Kidney (tissue), 14 donors: ENCODE measurements around the gene SCGB3A2. TPM values are rescaled to one million over a fixed set of nuclear protein-coding genes. Genes with fewer than 3 reads are reported as not detected.

Experiments used
- DNase-seq, 5 donors: peaks; one replicate each; pipeline ENCODE4 v3.0.0-alpha.2; 2013 to 2020
- FAIRE-seq: peaks from 2 replicates; lab custom pipeline; 2012; peaks lifted over from hg19 to GRCh38; lab: Jason Lieb, UNC
- H3K27ac ChIP-seq, 2 donors: one replicate each; pipeline ENCODE4 v1.7.0; 2013; ENCODE audit warnings: low read depth in 2 of 2, low read length in 2 of 2, inconsistent platforms in 1 of 2
- H3K27me3 ChIP-seq: one replicate; pipeline ENCODE4 v1.7.1; 2013; ENCODE audit warnings: low read length, inconsistent platforms; ENCODE audit not compliant: control insufficient read depth, insufficient read depth
- H3K36me3 ChIP-seq, 3 donors: one replicate each; pipeline versions ENCODE4 v1.7.0 to v1.7.1; 2013; ENCODE audit warnings: low read length in 3 of 3, control low read depth in 1 of 3, inconsistent platforms in 1 of 3; ENCODE audit not compliant: insufficient read depth in 3 of 3, control insufficient read depth in 2 of 3
- H3K4me1 ChIP-seq, 3 donors: one replicate each; pipeline versions ENCODE4 v1.7.0 to v1.7.1; 2013; ENCODE audit warnings: low read length in 3 of 3, inconsistent platforms in 1 of 3, low read depth in 1 of 3; ENCODE audit not compliant: control insufficient read depth in 2 of 3, insufficient read depth in 2 of 3
- H3K4me3 ChIP-seq, 3 donors: one replicate each; pipeline versions ENCODE4 v1.7.0 to v1.8.1; 2013; ENCODE audit warnings: low read length in 3 of 3, control low read depth in 1 of 3, inconsistent platforms in 1 of 3
- H3K9ac ChIP-seq, 3 donors: one replicate each; pipeline versions ENCODE4 v1.7.0 to v1.7.1; 2013; ENCODE audit warnings: low read length in 3 of 3, control low read depth in 1 of 3, inconsistent platforms in 1 of 3
- H3K9me3 ChIP-seq, 3 donors: one replicate each; pipeline versions ENCODE4 v1.7.0 to v1.7.1; 2013; ENCODE audit warnings: low read length in 3 of 3, control low read depth in 1 of 3, inconsistent platforms in 1 of 3; ENCODE audit not compliant: control insufficient read depth in 2 of 3, insufficient read depth in 1 of 3
- intact Hi-C: fragments of 100-400 bp; cut with DNase I; formaldehyde crosslinking; loops from one replicate; pipeline ENCODE4 v1.11.1; 2022
- polyA plus RNA-seq: library from polyadenylated mRNA; stranded (reverse); fragments of 350-450 nt; fragmentation: Illumina TruSeq; extraction: RNeasy Lipid Tissue Mini Kit (QIAGEN cat#74804); gene quantifications from one replicate; pipeline ENCODE4 v1.2.3, GENCODE V29; 2014; ENCODE audit warnings: low read depth, low replicate concordance; ENCODE audit not compliant: insufficient read depth
- total RNA-seq: library from RNA; stranded (reverse); fragmentation: NEBNext Ultra II Directional; extraction: Animal tissue kit (Norgen Biotek cat#: 25700); gene quantifications from one replicate; pipeline ENCODE4 v1.2.1, GENCODE V29; 2021
- TF ChIP-seq, protein P1 (sequence below): IDR thresholded peaks from 3 replicates; pipeline ENCODE4 v1.5.1; 2012; ENCODE audit warnings: mild to moderate bottlenecking, moderate library complexity, borderline replicate concordance; ENCODE audit not compliant: insufficient read depth; ENCODE audit errors: extremely low read depth
- donor health status: control.
- donor health status: control.
- donor health status: control.
- donor health status: control.
- donor health status: control.
- donor health status: DM: yes; HTN: yes; CAD: no.
- donor health status: Normal renal cell carcinoma (clear cell type).

SCGB3A2 gene
- total and polyA plus RNA-seq, 2 donors from 2014 or later = not detected

DNA sequence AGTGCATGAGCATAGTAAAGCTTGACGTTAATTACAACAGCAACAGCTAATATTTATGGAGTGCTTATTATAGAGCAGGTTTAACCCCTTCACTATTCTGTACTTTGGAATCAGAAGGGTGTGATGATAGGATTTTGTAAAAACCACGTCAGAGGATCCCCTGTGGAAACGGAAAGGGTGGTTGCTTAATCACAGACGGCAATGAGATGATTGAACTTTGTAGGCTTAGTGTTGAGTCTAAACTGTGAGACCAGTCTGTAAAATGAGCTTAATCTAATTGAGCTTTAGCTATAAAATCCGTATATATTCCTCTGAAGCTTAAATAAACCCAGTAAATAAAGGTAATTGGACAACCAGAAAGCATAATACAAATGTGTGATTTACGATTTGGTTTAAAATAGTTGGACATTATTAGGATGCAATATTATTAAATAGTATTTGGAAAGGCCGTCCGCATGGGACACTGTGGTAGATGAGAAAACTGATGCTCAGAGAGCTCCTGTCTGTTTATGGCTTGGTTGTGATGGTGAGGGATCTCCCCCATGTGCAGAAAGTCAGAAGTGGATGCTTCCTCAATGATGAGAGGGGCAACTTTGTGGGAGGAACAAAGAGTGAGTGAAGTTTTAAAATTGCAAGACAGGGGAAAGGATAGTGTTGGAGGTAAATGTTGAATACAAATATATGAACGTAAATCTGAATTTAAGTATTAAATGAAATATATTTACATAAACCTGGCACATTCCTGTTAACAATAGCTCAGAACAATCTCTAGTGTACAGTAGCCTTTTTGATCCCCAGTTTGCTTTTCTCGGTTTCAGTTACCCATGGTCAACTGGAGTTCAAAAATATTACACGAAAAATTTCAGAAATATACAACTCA, 23.4 kb upstream of the SCGB3A2 start:
- TF ChIP-seq, protein P1, sequence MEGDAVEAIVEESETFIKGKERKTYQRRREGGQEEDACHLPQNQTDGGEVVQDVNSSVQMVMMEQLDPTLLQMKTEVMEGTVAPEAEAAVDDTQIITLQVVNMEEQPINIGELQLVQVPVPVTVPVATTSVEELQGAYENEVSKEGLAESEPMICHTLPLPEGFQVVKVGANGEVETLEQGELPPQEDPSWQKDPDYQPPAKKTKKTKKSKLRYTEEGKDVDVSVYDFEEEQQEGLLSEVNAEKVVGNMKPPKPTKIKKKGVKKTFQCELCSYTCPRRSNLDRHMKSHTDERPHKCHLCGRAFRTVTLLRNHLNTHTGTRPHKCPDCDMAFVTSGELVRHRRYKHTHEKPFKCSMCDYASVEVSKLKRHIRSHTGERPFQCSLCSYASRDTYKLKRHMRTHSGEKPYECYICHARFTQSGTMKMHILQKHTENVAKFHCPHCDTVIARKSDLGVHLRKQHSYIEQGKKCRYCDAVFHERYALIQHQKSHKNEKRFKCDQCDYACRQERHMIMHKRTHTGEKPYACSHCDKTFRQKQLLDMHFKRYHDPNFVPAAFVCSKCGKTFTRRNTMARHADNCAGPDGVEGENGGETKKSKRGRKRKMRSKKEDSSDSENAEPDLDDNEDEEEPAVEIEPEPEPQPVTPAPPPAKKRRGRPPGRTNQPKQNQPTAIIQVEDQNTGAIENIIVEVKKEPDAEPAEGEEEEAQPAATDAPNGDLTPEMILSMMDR = no peak

DNA sequence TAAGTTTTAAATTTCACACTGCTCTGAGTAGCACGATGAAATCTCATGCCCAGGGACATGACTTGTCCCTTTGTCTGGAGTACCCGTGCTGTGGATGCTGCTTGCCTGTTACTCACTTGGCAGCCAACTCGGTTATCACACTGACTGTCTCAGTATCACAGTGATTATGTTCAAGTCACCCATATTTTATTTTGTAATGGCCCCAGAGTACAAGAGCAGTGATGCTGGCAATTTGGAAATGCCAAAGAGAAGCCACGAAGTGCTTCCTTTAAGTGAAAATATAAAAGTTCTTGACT, 22.8 kb upstream of the SCGB3A2 start:
- H3K4me1 ChIP-seq = no peaks in the 10 kb centered on the region
- no peak for DNase-seq
- no peak overlapping the region for H3K27ac ChIP-seq
- intact Hi-C loops = no loop called here
- H3K9me3 ChIP-seq = no peaks in the 10 kb centered on the region
- no peaks in the 10 kb centered on the region for H3K27me3 ChIP-seq
- no peaks in the 10 kb centered on the region for H3K36me3 ChIP-seq
- no peak for FAIRE-seq
- H3K9ac ChIP-seq = no peak overlapping the region
- TF ChIP-seq, protein P1 = no peak
- no peak overlapping the region for H3K4me3 ChIP-seq

More for the DNA sequence above, 23.4 kb upstream of the SCGB3A2 start:
- DNase-seq (no peak), FAIRE-seq (no peak)
- H3K9ac ChIP-seq = no peak overlapping the region
- no peak overlapping the region for H3K4me3 ChIP-seq
- no peak overlapping the region for H3K27ac ChIP-seq
- no peaks in the 10 kb centered on the region for H3K4me1 ChIP-seq
- H3K9me3 ChIP-seq = no peaks in the 10 kb centered on the region
- no peaks in the 10 kb centered on the region for H3K36me3 ChIP-seq
- intact Hi-C loops = no loop called here
- H3K27me3 ChIP-seq = no peaks in the 10 kb centered on the region

DNA sequence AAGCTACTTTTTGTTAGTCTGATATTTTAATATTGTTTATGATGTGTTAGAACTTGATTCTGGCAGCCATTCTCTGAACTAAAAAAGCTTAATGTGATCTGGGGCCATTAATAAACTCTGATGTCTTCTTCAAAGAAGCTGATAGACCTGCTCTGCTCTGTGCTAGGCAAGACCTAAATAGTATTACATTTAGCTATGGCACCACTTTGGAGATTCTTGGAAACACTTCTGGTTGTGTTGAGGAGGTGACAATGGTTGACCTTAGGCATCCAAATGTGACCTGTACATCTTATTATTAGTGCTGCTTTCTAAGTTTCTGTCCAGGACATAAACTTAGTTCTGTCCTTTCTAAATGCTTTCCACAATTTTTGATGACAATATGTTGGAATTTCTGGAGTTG, 21.7 kb upstream of the SCGB3A2 start:
- H3K27me3 ChIP-seq = no peaks in the 10 kb centered on the region
- no peak overlapping the region for H3K9ac ChIP-seq
- intact Hi-C loops = no loop called here
- FAIRE-seq = no peak
- no peaks in the 10 kb centered on the region for H3K36me3 ChIP-seq
- no peaks in the 10 kb centered on the region for H3K4me1 ChIP-seq
- H3K9me3 ChIP-seq = no peaks in the 10 kb centered on the region
- TF ChIP-seq, protein P1 = no peak
- no peak overlapping the region for H3K27ac ChIP-seq
- no peak for DNase-seq
- H3K4me3 ChIP-seq = no peak overlapping the region
